HG02870 (cell line): ENCODE measurements around the gene GPR39.
"Not testable (repeated sequence)": the region's sequence is repeated elsewhere in the genome, so short reads cannot be mapped to it uniquely, and the experiment has no call there.

Experiments
- ATAC-seq: cut with Tn5 transposase; IDR thresholded peaks from one replicate; pipeline ENCODE4 v1.9.1; 2021; ENCODE audit warnings: mild to moderate bottlenecking, moderate library complexity; ENCODE audit not compliant: unreplicated experiment

Gene GPR39

DNA sequence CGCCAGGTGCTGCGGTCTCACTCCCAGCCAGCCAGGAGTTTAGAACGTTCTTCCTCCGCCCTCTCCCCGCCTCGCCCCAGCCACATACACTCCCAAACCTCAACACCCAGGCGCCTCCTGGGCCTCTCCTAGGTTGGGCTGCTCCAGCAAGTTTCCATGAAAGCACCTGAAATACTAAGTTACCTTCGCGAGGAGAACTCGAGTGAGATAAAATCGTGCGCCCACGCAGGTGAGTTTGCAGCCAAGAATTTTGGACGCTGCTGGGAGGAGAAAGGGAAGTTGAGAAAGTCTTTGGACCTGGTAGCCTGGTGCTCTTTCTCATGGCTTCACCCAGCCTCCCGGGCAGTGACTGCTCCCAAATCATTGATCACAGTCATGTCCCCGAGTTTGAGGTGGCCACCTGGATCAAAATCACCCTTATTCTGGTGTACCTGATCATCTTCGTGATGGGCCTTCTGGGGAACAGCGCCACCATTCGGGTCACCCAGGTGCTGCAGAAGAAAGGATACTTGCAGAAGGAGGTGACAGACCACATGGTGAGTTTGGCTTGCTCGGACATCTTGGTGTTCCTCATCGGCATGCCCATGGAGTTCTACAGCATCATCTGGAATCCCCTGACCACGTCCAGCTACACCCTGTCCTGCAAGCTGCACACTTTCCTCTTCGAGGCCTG is at the start of gene GPR39:
Gene GPR39 (plus strand): TSS at position 83 of the 673 bp plus-strand sequence.
- ATAC-seq = no peak

DNA sequence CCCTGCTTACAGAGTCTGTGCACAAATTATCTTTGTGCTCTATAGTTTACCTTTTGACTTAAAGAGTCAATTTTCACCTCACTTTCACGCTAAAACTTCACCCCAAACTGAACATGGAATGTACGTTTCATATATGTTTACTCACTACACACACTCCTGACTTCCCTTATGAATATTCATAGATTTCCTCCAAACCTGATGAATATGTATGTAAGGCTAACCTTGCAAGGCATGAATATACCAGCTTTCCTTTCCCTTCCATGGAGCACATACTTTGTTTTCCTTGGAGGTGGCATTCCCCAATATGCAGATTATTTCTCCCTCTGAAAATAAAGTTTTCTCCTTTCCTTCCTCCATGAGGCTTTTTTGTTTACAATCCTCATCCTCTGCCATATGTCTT is 48.4 kb upstream of the GPR39 start:
- ATAC-seq = no peak

DNA sequence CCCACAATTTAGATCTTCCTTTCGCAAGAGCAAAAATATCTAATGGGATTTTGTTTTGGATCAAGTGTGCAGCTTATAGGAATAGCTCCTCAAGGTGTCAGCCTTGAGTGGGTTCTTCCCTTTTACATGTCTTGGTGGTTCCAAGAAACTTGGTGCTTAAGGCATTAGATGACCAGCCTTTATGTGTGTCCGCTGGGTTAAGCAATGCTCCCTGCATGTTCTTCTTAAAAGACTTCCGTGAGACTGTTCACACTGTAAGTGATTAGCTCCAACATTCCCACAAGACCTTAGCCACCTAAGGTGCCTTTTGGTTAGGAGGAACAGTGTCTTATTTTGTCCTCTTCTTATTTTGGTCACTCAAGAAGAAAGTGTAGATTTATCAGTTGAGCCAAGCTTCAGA is 44.3 kb upstream of the GPR39 start:
- no peak for ATAC-seq

DNA sequence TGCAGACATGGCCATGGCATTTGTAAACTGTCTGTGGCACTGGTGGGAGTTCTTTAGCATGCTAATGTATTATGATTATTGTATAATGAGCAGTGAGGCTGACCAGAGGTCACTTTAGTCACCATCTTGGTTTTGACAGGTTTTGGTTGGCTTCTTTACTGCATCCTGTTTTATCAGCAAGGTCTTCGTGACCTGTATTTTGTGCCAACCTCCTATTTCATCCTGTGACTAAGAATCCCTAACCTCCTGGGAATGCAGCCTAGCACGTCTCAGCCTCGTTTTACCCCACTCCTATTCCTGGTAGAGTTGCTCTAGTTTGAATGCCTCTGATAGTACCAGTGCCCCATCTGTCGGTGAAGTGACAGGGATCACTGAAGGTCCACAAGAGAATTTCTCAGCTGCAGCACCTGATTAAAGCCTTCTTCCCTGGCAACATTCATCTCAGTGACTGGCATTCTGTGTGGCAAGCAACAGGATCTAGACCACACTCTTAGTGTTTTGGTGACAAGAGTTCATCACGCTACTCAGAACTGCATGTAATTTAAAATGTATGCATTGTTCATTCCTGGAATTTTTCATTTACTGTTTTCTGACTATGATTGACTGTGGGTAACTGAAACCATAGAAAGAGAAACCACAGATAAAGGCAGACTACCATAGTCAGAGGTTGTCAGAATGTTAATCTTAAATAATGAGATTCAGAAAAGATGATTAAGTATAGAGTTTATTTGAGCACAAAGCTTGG is 43.0 kb upstream of the GPR39 start:
- ATAC-seq = no peak

DNA sequence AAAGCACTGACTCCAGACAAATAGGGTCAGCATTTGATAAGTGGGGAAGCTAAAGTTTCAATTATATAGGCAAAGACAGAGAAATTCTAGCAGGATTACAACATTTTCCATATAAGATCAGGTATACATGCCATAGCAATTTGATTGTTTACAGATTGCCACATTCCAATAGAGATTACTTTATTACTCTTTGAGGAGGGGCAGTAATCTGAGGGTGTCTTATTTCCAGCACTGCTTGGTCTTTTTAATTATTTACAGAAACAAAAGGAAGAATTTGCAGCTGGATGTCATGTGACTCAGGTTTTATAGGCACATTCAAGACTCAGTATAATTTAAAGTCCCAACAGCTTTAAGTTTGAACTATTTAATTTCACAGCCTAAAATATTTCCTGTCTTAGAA is 42.5 kb upstream of the GPR39 start:
- no peak for ATAC-seq

DNA sequence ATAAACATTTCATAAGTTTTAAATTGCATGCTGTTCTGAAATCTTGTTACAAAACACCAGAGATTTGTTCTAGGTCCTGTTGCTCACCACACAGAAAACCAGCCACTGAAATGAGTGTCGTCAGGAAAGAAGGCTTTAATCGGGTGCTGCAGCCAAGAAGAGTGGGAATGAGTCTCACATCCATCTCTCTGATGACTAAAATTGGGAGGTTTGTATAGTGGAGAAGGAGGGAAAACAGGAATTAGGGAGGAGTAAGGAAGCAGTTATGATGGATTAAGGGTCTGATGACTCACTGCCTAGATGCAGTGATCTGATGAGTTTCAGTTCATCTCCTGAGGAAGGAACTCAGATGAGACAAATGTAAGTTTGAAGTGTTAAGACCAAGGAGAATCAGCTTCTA is 42.1 kb upstream of the GPR39 start:
- ATAC-seq = no peak

DNA sequence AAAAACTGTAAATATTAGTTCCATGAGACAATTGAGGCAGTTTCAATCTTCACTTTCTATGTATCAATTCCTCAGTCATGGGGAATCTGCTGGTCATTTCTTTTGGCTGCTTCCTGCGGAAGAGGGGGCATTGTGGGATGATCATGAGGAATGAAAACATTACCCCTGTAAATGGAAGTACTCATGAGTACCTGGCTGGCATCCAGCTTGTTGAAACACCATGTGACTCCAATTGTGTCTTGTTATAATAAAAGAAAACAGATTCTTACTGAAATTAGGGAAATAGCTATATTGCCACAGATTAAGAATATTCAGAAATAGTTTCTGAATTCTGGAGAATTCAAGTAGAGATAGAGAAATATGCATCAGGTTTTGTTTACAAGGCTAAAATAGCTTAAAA is 41.6 kb upstream of the GPR39 start:
- no peak for ATAC-seq

DNA sequence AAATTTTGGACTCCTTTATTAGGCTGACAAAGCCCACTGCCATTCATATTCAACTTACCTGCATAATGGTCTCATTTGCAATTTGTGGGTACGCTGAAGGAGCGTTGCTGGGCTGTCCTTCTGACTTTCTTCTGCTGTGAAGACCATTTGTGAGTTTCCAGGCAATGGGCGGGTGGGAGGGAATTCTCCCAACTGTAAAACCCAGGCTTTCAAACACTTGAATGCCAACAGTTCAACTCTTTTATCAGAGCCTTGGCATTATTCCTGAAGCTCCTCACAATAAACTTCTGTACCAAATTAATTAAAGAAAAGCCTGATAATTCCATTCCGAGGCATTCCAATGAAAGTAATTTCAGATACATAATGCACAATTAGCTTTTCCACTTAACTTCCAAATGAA is 35.2 kb upstream of the GPR39 start:
- no peak for ATAC-seq

DNA sequence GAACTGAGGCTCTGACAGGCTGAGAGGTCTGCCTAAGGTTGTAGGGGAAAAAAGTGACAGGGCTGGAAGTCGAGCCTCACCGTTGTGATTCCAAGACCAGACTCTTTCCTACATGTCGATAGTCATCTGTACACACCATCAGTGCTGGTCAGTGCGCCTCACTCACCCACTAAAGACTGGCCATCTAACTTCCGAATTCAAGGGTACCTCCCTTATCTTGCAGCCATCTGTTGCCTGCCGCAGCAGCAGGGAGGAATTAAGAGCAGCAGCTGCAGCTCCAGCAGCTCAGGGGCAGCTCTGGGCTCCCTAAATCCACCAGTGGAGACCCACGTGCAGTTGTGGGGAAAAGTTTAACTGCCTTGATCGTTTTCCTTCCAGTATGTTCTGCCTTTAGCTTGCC is 32.6 kb upstream of the GPR39 start:
- ATAC-seq = no peak

DNA sequence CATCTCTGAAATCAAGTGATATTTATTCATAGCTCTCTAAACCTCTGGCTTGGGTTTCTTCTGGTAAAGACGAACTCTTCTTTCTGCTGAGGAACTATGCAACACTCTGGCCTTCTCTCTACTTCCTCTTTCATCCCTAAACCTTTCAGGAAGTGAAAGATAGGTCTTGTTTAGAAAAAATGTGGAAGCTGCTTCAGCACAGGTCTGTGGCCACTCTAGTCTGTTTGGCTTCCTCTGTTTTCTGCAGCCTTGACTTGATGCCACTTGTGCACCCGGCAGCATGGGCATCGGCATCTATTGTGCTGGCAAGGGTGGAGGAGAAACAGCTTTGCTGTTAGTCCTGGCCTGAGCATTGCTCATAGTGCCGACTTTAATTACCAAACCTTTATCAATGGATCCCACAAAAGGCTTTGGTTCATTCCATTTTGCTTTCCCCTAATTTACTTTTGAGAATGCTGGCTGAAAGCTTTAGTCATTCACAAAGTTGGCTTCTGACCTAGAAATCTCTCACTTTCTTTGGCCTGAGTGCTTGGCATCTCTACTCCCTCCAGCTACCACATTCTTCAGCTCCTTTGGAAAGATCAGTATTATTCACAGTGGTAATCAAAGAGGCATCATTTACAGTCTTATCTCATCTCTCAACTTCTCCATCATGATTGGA is 32.0 kb upstream of the GPR39 start:
- no peak for ATAC-seq

DNA sequence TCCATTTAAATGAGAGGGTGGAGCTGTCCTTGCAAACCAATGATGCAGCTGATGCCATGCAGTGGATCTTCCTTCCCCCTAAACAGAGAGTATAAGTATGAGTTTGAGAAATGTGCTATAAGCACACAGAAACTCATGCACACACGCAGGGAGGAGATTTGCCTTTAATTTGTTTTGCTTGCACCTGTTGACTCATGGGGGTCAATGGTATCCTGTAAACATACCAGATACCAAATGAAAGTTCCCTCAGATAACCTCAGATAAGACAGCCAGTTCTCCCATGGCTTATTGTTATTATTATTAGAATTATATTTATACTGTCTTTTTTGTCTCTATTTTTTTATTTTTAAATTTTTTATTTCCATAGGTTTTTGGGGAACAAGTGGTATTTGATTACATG is 29.5 kb upstream of the GPR39 start:
- ATAC-seq = no peak

DNA sequence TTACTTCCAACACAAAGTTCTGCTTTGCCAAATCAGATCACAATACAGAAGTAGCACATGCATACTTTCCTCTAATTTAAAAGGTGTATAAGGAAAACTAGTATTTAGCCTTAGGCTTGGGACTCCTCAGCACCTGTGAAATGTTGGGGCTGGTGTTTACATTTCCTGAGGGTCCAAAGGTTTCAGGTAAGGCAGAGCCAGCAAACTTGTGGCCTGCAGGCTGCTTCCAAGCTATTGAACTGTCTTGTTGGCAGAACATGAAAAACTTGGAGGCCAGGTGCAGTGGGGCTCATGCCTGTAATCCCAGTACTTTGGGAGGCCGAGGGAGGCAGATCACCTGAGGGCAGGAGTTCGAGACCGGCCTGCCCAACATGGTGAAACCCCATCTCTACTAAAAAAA is 26.5 kb upstream of the GPR39 start:
- no peak for ATAC-seq

DNA sequence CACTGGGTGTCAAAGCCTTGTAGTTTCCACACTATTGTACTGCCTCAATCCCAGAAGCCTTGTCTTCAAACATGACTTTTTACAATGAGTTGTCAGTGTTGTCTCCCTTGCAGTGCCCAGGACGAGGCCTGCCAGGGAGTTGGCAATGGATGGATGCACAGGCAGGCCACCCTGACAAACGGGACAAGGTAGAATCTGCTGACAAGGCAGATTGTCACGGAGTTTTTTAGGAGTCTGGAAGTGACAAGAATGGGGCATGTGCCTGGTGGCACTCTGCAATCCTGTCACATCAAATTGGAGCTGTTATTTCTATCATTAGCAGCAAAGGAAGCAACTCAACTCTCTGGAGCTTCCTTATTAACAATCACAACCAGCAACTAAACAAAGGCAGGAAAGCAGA is 25.2 kb upstream of the GPR39 start:
- ATAC-seq = no peak

DNA sequence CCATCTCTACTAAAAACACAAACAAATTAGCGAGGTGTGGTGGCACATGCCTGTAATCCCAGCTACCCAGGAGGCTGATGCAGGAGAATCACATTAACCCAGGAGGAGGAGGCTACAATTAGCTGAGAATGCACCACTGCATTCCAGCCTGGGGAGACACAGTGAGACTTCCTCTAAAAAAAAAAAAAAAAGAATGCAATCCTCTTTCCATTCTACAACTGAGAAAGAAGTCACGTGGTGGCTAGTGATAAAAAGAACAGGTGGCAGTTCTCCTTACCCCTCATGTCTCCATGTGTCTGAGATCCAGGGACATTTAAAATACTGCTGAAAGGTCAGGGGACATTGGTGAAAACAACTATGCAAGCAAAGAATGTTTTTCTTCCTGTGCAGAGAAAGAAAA is 24.4 kb upstream of the GPR39 start:
- ATAC-seq = no peak

DNA sequence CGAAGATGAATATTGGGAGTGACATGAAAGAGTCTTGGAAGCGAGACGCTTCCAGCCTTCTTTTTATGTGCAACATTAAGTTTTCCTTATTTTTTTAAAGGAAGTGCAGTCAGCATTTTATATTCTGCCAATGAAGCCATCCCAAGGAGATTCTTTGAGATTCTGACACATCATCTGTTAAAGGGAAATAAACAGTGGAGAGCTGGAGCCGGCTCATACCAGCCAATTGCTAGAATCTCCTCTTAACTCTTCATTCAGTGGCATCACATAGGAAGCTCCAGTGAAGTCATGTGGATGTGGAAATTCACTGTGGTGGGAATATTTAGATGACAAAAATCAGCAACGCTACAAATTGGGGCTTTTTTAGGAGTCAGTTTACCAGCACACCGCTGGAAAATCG is 23.7 kb upstream of the GPR39 start:
- ATAC-seq = no peak

DNA sequence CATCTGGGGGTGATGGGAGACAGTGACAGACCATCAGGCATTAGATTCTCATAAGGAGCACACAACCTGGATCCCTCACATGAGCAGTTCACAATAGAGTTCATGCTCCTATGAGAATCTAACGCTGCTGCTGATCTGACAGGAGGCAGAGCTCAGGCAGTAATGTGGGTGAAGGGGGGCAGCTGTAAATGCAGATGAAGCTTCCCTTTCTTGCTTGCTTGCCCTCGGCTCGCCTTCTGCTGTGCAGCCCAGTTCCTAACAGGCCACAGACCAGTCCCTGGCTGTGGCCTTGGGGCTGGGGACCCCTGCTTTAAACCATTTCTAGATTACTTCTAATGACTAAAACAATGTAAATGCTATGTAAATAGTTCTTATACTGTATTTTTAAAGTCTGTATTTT is 19.6 kb upstream of the GPR39 start:
- ATAC-seq = not testable (repeated sequence)

DNA sequence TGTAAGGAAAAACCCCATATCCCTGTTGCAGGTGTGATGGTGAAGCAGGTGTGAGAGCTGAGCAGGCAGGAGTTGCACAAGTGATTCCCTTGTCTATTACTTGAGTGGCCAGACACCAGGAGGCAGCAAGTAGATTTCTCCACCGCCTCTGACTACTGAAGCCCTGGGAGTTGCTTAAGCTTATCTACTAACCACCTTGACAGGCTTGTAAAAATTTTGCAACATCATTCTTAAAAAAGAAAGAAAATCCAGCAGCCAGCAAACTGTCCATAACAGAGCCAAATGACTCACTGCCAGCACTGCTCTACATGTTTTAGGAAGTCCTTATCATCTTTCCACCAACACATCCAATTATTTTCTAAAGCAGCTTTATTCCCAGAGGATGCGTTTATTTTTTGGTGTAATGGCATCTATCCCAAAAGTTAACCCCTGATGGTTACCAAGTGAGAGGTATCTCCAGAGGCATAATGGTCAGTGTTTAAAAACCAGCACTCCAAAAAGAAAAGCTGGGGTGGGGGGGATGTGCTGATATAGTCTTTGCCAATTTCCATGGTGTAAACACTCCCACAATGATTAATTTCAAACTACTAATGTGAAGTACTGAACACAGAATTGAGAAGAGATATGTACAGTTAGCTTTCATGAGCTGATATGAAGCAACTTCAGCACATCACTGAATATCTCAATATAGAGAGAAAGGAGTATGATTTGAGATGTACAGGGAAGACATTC is 16.3 kb upstream of the GPR39 start:
- no peak for ATAC-seq

DNA sequence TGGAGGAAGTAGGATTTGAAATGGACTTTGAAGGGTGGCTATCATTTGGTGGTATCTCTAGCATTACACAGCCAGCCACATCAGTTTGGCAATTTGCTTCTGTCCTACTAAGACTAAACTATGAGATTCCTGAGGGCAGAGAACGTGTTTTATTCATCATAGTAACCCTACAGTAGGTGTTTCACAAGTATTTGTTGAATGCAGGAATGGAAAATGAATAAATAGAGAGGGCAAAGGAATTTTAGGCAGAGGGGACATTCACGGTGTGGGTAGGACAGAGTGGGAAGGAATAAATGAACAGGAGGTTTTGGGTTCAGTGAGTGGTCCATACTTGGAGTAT is 15.7 kb upstream of the GPR39 start:
- ATAC-seq = no peak

DNA sequence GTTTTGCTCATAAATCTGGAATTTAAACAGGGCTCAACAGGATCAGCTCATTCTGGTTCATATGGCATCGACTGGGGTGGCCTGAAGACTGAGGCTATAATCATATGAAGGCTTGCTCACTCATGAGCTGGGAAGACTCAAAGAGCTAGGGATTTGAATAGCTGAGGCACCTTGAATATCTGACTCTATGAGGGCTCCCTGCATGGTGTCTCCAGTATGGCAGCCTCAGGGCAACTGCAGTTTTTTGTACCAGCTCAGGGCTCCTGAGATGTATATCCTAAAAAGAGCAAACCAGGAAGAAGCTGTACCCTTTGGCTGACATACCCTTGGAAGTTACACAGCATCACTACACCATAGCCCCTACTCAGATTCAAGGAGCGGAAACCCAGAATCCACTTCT is 15.3 kb upstream of the GPR39 start:
- ATAC-seq = no peak

DNA sequence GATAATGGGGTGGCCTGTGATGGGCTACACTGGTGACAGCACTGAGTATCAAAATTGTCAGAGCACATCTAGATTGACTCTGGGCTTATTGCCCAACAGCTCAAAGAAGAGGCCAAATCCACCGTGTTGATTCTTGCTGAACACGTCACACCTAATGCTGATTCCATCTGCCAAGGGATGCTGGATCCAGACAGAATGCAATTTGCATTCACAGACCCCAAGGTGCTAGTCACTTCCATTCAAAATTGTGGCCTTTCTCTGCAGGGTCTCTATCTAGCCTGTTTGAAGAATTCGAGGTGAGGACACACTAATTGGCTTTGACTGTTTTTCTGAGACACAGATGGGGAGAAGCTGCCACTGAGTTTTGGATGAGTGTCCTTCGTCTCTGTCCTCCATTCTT is 13.5 kb upstream of the GPR39 start:
- no peak for ATAC-seq

DNA sequence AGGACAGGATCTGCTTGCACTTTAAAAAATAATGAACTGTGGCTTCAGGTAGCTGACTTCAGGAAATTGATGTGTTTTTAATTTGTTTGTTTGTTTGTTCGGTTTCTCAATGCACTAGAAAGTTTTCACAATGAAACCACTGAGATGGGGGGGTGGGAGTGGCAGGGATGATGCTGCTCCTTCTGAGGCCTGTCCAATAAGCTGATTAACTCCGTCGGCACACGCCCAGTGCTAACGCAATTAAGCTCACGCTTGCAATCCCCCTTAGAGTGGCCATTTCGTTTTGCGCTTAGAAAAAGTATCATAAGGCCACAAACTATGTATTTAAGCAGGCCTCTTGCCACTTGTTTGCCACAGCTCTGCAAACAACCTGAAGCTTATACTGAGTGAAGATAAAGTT is 12.5 kb upstream of the GPR39 start:
- ATAC-seq = no peak

DNA sequence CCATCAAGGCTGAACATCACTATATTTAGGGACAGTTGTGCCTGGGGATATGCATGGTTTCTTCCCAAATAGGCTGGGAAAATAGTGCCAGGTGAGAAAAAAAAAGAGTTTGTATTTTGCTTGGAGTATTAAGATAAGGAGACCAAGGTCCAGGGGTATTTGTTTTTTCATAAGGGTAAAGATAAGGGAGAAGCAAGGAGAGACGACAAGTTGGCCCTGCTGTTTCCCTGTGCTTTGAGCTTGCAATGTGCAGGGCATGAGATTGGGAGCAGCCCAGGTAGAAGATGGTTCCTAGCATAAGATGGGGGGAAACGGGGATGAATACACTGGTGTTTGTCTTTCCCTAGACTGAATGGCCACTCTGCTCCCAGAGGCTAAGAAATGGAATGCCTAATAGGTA is 8.8 kb upstream of the GPR39 start:
- no peak for ATAC-seq
